Esophagus muscularis mucosa (tissue), 4 donors: ENCODE measurements around the gene UNC13C. TPM values are rescaled to one million over a fixed set of nuclear protein-coding genes. Genes with fewer than 3 reads are reported as not detected.

Experiments
- DNase-seq: peaks from one replicate; pipeline ENCODE4 v3.0.0-alpha.2; 2017; ENCODE audit errors: extremely low spot score
- H3K27ac ChIP-seq, 4 donors: fragments of 200-600 bp; sonication (generic); replicated peaks in 1 of 4; 1 replicate in 3 of 4; 2 replicates in 1 of 4; pipeline ENCODE4 v1.5.1; 2016 to 2019; ENCODE audit warnings: mild to moderate bottlenecking in 1 of 4
- H3K27me3 ChIP-seq, 4 donors: fragments of 200-600 bp; sonication (generic); one replicate each; pipeline versions ENCODE4 v1.5.1 to v1.6.0; 2016 to 2019
- H3K36me3 ChIP-seq, 4 donors: fragments of 200-600 bp; sonication (generic); one replicate each; pipeline ENCODE4 v1.5.1; 2016 to 2019
- H3K4me1 ChIP-seq, 4 donors: fragments of 200-600 bp; sonication (generic); one replicate each; pipeline ENCODE4 v1.5.1; 2016 to 2019
- H3K4me3 ChIP-seq, 4 donors: fragments of 200-600 bp; sonication (generic); 1 replicate in 2 of 4; 2 replicates in 2 of 4; pipeline ENCODE4 v1.5.1; 2016 to 2019; ENCODE audit warnings: mild to moderate bottlenecking in 4 of 4, moderate library complexity in 1 of 4
- H3K9me3 ChIP-seq, 4 donors: fragments of 200-600 bp; sonication (generic); 1 replicate in 3 of 4; 2 replicates in 1 of 4; pipeline ENCODE4 v1.5.1; 2016 to 2019
- CTCF ChIP-seq, 3 experiments: fragments of 200-600 bp in 2 of 3; fragments of 450-650 bp in 1 of 3; sonication (generic) in 2 of 3; IDR thresholded peaks; one replicate each; pipeline ENCODE4 v1.5.1; 2017 to 2019; ENCODE audit warnings: antibody characterized with exemption in 3 of 3, mild to moderate bottlenecking in 2 of 3, moderate library complexity in 1 of 3
- EP300 ChIP-seq: sonication (generic); formaldehyde crosslinking; IDR thresholded peaks from one replicate; pipeline ENCODE4 v1.6.1; 2017; ENCODE audit warnings: antibody characterized with exemption
- POLR2A ChIP-seq: fragments of 450-650 bp; IDR thresholded peaks from one replicate; pipeline ENCODE4 v1.6.1; 2017; ENCODE audit warnings: antibody characterized with exemption, moderate library complexity, mild to moderate bottlenecking, low read depth
- POLR2AphosphoS5 ChIP-seq, 2 donors: sonication (generic); formaldehyde crosslinking; IDR thresholded peaks; one replicate each; pipeline ENCODE4 v1.6.1; 2017; ENCODE audit warnings: antibody characterized with exemption in 2 of 2
- WGBS: methylation state at CpG from one replicate; pipeline ENCODE4 v1.1.5; 2018; 5-methylcytosine and 5-hydroxymethylcytosine counted together
- intact Hi-C: fragments of 100-400 bp; cut with DNase I; formaldehyde crosslinking; loops from one replicate; pipeline ENCODE4 v1.15.1; 2023
- total RNA-seq, 4 donors: library from RNA; depleted of rRNA; stranded (reverse); fragments of >200 nt; gene quantifications; one replicate each; pipeline versions ENCODE4 v1.1.0 to v1.2.1, GENCODE V29; 2016

The UNC13C gene
- total RNA-seq, 4 donors from 2014 or later: 0.17 to 4.2 (median 0.59) TPM

GRCh38 chr15:54556231-54556630 lies 578.0 kb downstream of the UNC13C start:
- Histone ChIP-seq H3K27ac (no peak overlapping the region), H3K4me1 (no peaks in the 10 kb centered on the region), H3K9me3 (no peaks in the 10 kb centered on the region), H3K4me3 (no peak overlapping the region), H3K36me3 (no peaks in the 10 kb centered on the region), H3K27me3 (no peaks in the 10 kb centered on the region)
- WGBS: 65% methylated on average over 1 of the region's 1 CpG
- no peak for TF ChIP-seq CTCF (IDR thresholded peaks at IDR 0.05)
- no peak for TF ChIP-seq EP300
- TF ChIP-seq POLR2A: no peak
- no peak for TF ChIP-seq POLR2AphosphoS5 (IDR thresholded peaks at IDR 0.05)
- DNase-seq: no peak
- intact Hi-C loops: no loop called here

GRCh38 chr15:54559405-54560069 lies 581.3 kb downstream of the UNC13C start:
- intact Hi-C loops: no loop called here
- 39% methylated on average over 4 of the region's 4 CpGs for WGBS
- H3K4me1 ChIP-seq: no peaks in the 10 kb centered on the region
- no peak overlapping the region for H3K27ac ChIP-seq
- TF ChIP-seq POLR2AphosphoS5 (IDR thresholded peaks at IDR 0.05): no peak
- TF ChIP-seq EP300: no peak
- TF ChIP-seq POLR2A: no peak
- TF ChIP-seq CTCF (IDR thresholded peaks at IDR 0.05): no peak
- DNase-seq: no peak
- no peaks in the 10 kb centered on the region for H3K27me3 ChIP-seq
- H3K4me3 ChIP-seq: no peak overlapping the region
- H3K9me3 ChIP-seq: no peaks in the 10 kb centered on the region
- H3K36me3 ChIP-seq: no peaks in the 10 kb centered on the region

- Histone ChIP-seq H3K36me3 (no peaks in the 10 kb centered on the region), H3K27ac (no peak overlapping the region), H3K27me3 (no peaks in the 10 kb centered on the region), H3K9me3 (no peaks in the 10 kb centered on the region), H3K4me1 (no peaks in the 10 kb centered on the region), H3K4me3 (no peak overlapping the region)
- no peak for TF ChIP-seq POLR2AphosphoS5 (IDR thresholded peaks at IDR 0.05)
- TF ChIP-seq POLR2A: no peak
- TF ChIP-seq EP300: no peak
- TF ChIP-seq CTCF (IDR thresholded peaks at IDR 0.05): no peak
- intact Hi-C loops: no loop called here
- 89% methylated on average over 2 of the region's 2 CpGs for WGBS
- DNase-seq: no peak
These were observed 582.2 kb downstream of the UNC13C start for GRCh38 chr15:54560417-54560816.

- H3K27me3 ChIP-seq: no peaks in the 10 kb centered on the region
- no peaks in the 10 kb centered on the region for H3K9me3 ChIP-seq
- 60% methylated on average over 3 of the region's 3 CpGs for WGBS
- no peaks in the 10 kb centered on the region for H3K36me3 ChIP-seq
- DNase-seq: no peak
- no peaks in the 10 kb centered on the region for H3K4me1 ChIP-seq
- intact Hi-C loops: no loop called here
- TF ChIP-seq EP300 (no peak), POLR2AphosphoS5 (IDR thresholded peaks at IDR 0.05) (no peak), POLR2A (no peak), CTCF (IDR thresholded peaks at IDR 0.05) (no peak)
- H3K27ac ChIP-seq: no peak overlapping the region
- no peak overlapping the region for H3K4me3 ChIP-seq
These were observed 585.9 kb downstream of the UNC13C start for GRCh38 chr15:54564166-54564565.

GRCh38 chr15:54566654-54567053 lies 588.4 kb downstream of the UNC13C start:
- intact Hi-C loops: no loop called here
- Histone ChIP-seq H3K9me3 (no peaks in the 10 kb centered on the region), H3K36me3 (no peaks in the 10 kb centered on the region), H3K27ac (no peak overlapping the region), H3K4me3 (no peak overlapping the region), H3K27me3 (no peaks in the 10 kb centered on the region), H3K4me1 (no peaks in the 10 kb centered on the region)
- no peak for DNase-seq
- 44% methylated on average over 5 of the region's 5 CpGs for WGBS
- TF ChIP-seq CTCF (IDR thresholded peaks at IDR 0.05) (no peak), EP300 (no peak), POLR2AphosphoS5 (IDR thresholded peaks at IDR 0.05) (no peak), POLR2A (no peak)
